NCI-H2081 treated with DMSO at 0.1 percent for 48 hours (cell line): ENCODE measurements around the gene KCNK3.

Experiments
- DNase-seq: peaks from one replicate; lab custom pipeline; 2025; lab: John Stamatoyannopoulos, UW

KCNK3 gene

DNA sequence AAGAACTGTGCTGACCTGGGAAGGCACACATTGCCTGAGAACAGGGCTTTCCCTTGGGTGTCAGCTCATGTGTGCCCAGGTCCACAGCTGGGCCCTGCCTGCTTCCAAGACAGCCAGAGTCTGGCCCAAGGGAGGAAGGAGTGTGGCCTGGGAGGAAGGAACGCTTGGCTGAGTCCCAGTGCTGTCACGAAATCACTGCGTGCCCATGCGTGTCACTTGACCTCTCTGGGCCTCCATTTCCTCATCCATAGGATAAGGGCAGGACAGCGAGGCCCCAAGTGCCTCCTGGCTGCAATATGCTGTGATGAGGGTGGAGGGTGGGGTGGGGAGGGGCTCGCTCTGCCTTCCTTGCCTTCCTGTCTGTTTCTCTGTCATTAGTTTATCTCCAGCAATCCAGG is 642 bp upstream of the KCNK3 start:
- DNase-seq = no peak

DNA sequence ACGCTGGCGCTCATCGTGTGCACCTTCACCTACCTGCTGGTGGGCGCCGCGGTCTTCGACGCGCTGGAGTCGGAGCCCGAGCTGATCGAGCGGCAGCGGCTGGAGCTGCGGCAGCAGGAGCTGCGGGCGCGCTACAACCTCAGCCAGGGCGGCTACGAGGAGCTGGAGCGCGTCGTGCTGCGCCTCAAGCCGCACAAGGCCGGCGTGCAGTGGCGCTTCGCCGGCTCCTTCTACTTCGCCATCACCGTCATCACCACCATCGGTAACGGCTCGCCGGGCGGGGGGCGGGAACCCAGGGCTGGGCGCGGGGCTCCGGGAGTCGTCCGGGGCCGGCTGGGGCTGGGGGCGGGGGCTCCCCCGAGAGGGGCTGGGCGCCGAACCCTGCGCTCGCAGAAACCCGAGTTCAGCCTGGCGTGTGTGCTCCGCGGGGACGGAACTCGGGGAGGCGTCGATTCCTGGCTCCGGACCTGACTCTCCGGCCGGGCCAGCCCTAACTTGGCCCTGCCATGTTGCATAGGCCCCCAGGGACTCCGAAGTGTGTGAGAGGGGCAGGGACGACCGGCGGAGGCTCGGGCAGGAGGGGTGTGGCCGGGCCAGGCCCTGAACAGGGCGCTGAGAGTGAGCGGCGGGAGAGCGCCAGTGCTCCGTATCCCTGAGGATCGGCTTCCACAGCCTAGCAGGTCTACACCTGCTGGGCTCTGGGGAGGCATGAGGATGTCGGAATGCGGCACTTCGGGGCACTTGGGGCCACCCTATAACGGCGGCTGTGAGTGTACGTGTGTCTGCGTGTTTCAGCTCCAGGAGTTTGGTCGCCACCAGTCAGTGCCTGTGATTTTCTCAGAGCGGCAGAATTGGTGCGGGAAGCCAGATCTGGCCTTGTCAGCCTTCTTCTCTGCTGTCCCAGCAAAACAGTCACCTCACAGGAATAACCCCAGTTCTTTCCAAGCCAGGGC is 651 bp downstream of the KCNK3 start:
- DNase-seq = no peak

- no peak for DNase-seq
These were observed 1.5 kb downstream of the KCNK3 start for GRCh38 chr2:26694001-26694400.

GRCh38 chr2:26696351-26696816 is 3.9 kb downstream of the KCNK3 start:
- DNase-seq = no peak

GRCh38 chr2:26697425-26697824 is 4.9 kb downstream of the KCNK3 start:
- no peak for DNase-seq

GRCh38 chr2:26699295-26699694 is 6.8 kb downstream of the KCNK3 start:
- DNase-seq = no peak

DNA sequence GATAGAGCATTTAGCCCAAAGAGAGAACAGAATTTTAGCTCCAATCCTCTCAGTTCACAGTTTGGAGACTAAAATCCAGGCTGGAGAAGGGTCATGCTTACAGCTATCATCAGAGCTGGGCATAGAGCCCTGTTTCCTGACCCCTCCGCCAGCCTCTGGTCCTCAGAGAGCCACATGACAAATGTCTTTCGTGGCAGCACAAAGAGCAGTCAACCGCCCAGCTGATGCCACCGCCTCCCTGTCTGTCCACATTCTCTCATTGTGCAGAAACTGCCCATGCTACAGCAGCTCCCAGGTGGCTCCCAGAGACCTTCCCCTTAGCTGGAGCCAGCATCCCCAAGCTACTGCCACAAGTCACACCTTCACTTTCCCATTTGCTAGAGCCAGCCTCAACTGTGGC is 7.6 kb downstream of the KCNK3 start:
- DNase-seq = no peak

DNA sequence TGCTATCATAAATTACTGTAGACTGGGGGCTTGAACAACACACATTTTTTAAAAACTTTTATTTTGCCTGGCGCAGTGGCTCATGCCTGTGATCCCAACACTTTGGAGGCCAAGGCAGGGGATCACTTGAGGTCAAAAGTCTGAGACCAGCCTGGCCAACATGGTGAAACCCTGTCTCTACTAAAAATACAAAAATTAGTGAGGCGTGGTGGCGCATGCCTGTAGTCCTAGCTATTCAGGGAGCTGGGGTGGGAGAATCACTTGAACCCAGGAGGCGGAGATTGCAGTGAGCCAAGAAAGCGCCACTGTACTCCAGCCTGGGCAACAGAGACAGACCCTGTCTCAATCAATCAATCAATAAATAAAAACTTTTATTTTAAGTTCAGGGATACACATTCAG is 9.1 kb downstream of the KCNK3 start:
- DNase-seq = no peak

DNA sequence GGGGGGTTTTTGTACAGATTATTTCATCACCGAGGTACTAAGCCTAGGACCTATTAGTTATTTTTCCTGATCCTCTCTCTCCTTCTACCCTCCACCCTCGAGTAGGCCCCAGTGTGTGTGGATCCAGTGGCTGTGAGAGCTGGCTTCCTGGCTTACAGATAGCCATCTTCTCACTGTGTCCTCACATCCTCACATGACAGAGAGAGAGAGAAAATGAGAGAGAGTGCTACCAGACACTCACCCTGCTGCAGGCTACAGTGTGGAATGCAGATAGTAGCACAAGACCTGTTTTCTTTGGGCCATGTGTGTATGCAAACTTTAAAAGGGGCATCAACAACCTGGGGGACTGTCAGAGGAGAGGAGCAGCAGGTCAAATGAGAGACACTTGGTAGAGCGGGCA is 9.5 kb downstream of the KCNK3 start:
- DNase-seq = no peak

DNA sequence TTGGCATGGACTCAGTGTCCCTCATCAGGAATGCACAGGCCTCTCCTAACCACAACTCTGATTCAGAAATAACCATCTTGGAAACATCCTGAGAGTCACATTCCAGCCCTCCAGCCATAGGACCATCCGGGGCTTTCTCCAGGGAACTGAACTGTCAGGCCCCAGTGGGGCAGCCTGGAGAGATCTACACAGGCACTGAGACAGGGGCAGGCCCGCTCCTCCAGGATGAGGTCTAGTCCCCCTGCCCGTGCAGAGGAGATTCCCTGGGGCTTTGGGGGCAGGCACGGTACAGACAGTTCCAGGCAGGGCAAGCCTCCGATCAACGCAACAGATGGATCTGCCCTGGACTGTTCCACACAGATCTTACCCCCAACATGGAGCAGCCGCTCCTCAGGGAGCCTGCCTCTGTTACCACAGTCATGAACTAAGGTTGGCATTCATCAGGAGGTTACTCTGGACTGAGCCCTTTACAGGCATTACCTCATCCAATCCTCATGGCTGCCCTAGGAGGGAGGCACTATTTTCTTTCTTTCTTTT is 12.0 kb downstream of the KCNK3 start:
- no peak for DNase-seq

DNA sequence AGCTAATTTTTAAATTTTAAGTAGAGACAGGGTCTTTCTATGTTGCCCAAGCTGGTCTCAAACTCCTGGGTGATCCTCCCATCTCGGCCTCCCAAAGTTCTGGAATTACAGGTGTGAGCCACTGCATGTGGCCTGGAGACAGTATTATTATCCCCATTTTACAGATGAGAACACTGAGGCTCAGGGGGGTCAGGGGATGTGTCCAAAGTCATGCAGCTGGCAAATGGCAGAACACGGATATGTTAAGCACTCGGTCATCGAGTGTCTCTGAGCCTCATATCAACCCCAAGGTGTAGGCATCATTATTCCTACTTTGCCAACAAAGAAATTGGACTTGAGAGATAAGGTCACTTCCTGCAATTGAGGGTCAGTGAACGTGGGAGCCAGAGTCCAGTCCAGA is 12.6 kb downstream of the KCNK3 start:
- DNase-seq = no peak

DNA sequence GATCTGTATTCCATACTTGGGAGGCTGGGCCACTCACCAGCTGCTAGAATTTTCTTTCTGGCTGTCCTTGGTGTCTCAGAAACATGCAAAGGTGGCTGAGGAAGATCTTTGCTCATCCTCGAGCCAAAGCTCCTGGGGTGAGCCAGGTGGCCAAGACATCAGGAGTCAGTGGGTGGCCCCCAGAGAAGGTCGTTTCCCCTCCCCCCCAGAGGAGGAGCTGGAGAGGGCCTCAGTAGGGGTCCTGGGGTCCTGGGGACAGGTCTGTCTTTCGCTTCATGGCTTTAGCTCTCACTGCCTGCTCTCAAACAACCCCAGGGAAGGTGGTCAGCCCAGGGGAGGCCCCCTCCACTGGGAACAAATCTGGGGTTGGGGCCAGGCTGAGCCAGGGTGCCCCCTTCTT is 13.6 kb downstream of the KCNK3 start:
- no peak for DNase-seq

- DNase-seq = no peak
These were observed 14.3 kb downstream of the KCNK3 start for GRCh38 chr2:26706616-26707473.

GRCh38 chr2:26707747-26708146 is 15.2 kb downstream of the KCNK3 start:
- no peak for DNase-seq

GRCh38 chr2:26708457-26708856 is 15.9 kb downstream of the KCNK3 start:
- DNase-seq = no peak

DNA sequence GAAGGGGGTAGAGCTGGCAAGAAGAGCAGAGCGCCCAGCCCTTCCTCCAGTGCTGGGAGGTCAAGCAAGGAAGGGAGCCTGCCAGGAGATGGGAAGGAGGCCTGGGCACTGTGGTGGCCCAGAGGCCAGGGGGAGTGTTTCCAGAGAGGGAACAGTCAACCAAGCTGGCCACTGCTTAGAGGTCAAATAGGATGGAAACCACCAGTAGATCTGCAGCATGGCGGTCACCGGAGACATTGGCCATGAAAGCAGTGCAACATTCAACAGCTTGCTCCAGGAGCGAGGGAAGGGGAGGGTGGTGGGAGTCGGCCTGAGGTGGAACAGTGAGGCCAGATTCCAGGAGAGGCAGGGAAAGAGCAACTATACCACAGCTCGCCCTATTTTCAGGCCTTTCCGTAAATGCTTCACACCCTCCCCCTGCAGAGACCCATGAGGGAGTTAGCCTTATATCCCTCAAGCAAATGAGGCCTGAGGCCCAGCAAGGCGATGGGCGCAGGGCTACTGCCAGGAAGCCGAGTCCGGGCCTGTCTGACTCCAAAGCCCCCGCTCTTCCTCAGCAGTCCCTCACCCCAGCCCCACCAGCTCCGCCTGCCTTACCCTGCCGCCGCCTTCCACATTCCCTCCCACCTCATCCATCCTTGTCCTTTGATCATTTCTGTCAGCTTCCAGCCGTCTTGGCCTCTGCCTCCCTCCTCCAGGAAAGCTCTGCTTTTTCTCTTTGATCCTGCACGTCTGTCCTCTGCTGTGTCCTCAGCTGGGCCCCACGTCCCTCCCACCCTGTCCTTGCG is 17.0 kb downstream of the KCNK3 start:
- DNase-seq = no peak

- no peak for DNase-seq
These were observed 17.6 kb downstream of the KCNK3 start for GRCh38 chr2:26710145-26710544.

GRCh38 chr2:26710743-26711456 is 18.4 kb downstream of the KCNK3 start:
- DNase-seq = no peak

GRCh38 chr2:26711457-26712161 is 19.1 kb downstream of the KCNK3 start:
- DNase-seq = no peak
